HEK293T (cell line): ENCODE measurements around the gene CPNE4.

Experiments
- ARNT ChIP-seq: fragments of 450-650 bp; IDR thresholded peaks from 2 replicates; pipeline ENCODE4 v1.6.1; 2017; ENCODE audit warnings: mild to moderate bottlenecking
- L3MBTL2 ChIP-seq: fragments of 450-650 bp; conservative IDR thresholded peaks from 2 replicates; pipeline ENCODE4 v1.6.1; 2016; ENCODE audit warnings: mild to moderate bottlenecking
- LEF1 ChIP-seq: fragments of 450-650 bp; IDR thresholded peaks from 2 replicates; pipeline ENCODE4 v1.6.1; 2017; ENCODE audit warnings: mild to moderate bottlenecking, borderline replicate concordance
- SP1 ChIP-seq: fragments of 450-650 bp; IDR thresholded peaks from 2 replicates; pipeline ENCODE4 v1.6.1; 2017
- ZNF384 ChIP-seq: fragments of 450-650 bp; IDR thresholded peaks from 2 replicates; pipeline ENCODE4 v1.6.1; 2016

GRCh38 chr3:132034486-132035464 is at the start of gene CPNE4:
- no peak for TF ChIP-seq LEF1
- TF ChIP-seq ZNF384: no peak
- no peak for TF ChIP-seq L3MBTL2
- TF ChIP-seq ARNT: no peak
- TF ChIP-seq SP1: no peak
